Ishikawa (cell line): ENCODE data around the gene ARID3B.

Source experiments
- CEBPB ChIP-seq: IDR thresholded peaks from 2 replicates; pipeline ENCODE4 v1.6.1; 2012
- CREB1 ChIP-seq: IDR thresholded peaks from 2 replicates; pipeline ENCODE4 v1.6.1; 2012; ENCODE audit warnings: low read depth
- EGR1 ChIP-seq: IDR thresholded peaks from 2 replicates; pipeline ENCODE4 v1.6.1; 2012
- EP300 ChIP-seq: IDR thresholded peaks from 2 replicates; pipeline ENCODE4 v1.6.1; 2012; ENCODE audit warnings: borderline replicate concordance
- FOXM1 ChIP-seq: IDR thresholded peaks from 2 replicates; pipeline ENCODE4 v1.6.1; 2012; ENCODE audit warnings: low read depth, borderline replicate concordance
- NFIC ChIP-seq: IDR thresholded peaks from 2 replicates; pipeline ENCODE4 v1.6.1; 2012
- RAD21 ChIP-seq: IDR thresholded peaks from 2 replicates; pipeline ENCODE4 v1.6.1; 2012; ENCODE audit warnings: low read depth
- TAF1 ChIP-seq: IDR thresholded peaks from 2 replicates; pipeline ENCODE4 v1.6.1; 2012; ENCODE audit warnings: low read depth, mild to moderate bottlenecking
- TCF12 ChIP-seq: IDR thresholded peaks from 2 replicates; pipeline ENCODE4 v1.6.1; 2012; ENCODE audit warnings: low read depth
- TEAD4 ChIP-seq: IDR thresholded peaks from 2 replicates; pipeline ENCODE4 v1.6.1; 2012
- YY1 ChIP-seq: IDR thresholded peaks from 2 replicates; pipeline ENCODE4 v1.6.1; 2012; ENCODE audit warnings: low read depth
- ZBTB7A ChIP-seq: IDR thresholded peaks from 2 replicates; pipeline ENCODE4 v1.6.1; 2012; ENCODE audit warnings: low read depth
- TF ChIP-seq, protein P1 (sequence below): IDR thresholded peaks from 2 replicates; pipeline ENCODE4 v1.6.1; 2012
- TF ChIP-seq, protein P2 (sequence below): IDR thresholded peaks from 2 replicates; pipeline ENCODE4 v1.6.1; 2012
- TF ChIP-seq, protein P3 (sequence below): IDR thresholded peaks from 2 replicates; pipeline ENCODE4 v1.6.1; 2012; ENCODE audit warnings: low read depth, mild to moderate bottlenecking

Gene ARID3B

DNA sequence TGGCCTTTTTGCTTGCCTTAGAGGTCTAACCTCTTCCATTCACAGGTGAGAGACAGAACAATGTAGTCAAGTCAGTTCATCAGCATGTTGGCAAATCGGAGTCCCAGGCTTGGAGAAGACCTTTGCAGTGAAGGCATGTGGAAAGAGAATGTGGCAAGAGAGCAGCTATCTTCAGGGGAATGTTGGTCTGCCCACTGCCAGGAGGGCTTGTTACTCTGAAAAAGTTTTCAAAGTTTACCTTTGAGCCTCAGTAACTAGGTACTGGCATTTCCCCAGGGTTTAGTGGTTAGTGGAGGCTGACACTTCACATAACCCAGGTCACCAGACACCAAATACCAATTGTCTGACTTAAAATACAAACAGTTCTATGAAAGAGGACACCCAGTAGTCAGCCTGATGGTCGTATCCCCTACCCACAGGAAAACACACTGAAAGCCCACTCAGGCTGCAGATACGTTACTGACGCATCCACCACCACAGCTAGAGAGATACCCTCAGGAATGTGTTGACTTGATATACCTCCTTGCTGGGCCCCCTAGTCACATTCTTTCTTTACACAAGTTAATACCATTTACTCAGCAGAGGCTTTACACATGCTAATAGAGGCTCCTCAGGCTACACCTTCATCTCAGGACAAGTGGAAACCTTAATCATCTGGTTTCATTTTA is 9.7 kb upstream of the ARID3B start:
- no peak for TF ChIP-seq RAD21
- TF ChIP-seq NFIC: no peak
- no peak for TF ChIP-seq EGR1
- no peak for TF ChIP-seq FOXM1
- no peak for TF ChIP-seq CREB1
- no peak for TF ChIP-seq EP300
- no peak for TF ChIP-seq TEAD4
- no peak for TF ChIP-seq CEBPB
- TF ChIP-seq TCF12: no peak
- TF ChIP-seq, protein P1, sequence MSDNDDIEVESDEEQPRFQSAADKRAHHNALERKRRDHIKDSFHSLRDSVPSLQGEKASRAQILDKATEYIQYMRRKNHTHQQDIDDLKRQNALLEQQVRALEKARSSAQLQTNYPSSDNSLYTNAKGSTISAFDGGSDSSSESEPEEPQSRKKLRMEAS: no peak
- TF ChIP-seq, protein P2, sequence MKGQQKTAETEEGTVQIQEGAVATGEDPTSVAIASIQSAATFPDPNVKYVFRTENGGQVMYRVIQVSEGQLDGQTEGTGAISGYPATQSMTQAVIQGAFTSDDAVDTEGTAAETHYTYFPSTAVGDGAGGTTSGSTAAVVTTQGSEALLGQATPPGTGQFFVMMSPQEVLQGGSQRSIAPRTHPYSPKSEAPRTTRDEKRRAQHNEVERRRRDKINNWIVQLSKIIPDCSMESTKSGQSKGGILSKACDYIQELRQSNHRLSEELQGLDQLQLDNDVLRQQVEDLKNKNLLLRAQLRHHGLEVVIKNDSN: no peak
- no peak for TF ChIP-seq ZBTB7A
- TF ChIP-seq TAF1: no peak
- TF ChIP-seq, protein P3, sequence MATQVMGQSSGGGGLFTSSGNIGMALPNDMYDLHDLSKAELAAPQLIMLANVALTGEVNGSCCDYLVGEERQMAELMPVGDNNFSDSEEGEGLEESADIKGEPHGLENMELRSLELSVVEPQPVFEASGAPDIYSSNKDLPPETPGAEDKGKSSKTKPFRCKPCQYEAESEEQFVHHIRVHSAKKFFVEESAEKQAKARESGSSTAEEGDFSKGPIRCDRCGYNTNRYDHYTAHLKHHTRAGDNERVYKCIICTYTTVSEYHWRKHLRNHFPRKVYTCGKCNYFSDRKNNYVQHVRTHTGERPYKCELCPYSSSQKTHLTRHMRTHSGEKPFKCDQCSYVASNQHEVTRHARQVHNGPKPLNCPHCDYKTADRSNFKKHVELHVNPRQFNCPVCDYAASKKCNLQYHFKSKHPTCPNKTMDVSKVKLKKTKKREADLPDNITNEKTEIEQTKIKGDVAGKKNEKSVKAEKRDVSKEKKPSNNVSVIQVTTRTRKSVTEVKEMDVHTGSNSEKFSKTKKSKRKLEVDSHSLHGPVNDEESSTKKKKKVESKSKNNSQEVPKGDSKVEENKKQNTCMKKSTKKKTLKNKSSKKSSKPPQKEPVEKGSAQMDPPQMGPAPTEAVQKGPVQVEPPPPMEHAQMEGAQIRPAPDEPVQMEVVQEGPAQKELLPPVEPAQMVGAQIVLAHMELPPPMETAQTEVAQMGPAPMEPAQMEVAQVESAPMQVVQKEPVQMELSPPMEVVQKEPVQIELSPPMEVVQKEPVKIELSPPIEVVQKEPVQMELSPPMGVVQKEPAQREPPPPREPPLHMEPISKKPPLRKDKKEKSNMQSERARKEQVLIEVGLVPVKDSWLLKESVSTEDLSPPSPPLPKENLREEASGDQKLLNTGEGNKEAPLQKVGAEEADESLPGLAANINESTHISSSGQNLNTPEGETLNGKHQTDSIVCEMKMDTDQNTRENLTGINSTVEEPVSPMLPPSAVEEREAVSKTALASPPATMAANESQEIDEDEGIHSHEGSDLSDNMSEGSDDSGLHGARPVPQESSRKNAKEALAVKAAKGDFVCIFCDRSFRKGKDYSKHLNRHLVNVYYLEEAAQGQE: no peak
- no peak for TF ChIP-seq YY1

DNA sequence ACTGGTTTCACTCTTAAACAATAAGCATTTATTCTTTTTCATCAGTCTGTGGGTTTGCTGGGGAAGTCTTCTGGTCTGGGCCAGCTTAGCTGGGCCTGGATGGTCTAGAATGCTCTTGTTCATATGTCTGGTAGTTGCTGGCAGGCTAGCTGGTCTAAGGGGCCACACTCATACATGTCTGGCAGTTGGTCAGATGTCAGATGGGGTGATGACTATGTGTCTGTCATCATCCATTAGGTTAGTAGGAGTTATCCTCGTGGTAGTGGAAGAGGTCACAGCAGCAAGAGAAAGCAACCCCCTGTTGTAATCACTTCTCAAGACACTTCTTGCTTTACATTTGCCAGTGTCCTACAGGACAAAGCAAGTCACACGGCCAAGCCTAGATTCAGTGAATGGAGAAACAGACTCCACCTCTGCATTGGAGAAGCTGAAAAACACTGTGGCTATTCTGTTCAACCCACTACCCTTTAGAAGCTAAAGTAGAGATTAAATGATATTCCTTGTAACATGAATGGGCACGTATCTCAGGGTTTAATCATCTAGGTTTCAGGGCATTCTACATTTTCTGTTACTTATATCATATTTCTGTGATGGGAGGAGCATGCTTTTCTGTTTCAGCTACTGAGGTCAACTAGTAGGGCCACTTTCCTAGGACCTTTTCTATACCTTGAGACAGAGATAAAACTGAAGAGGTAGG is 5.5 kb upstream of the ARID3B start:
- TF ChIP-seq NFIC (no peak), TEAD4 (no peak), TAF1 (no peak)
- TF ChIP-seq, protein P2: no peak

DNA sequence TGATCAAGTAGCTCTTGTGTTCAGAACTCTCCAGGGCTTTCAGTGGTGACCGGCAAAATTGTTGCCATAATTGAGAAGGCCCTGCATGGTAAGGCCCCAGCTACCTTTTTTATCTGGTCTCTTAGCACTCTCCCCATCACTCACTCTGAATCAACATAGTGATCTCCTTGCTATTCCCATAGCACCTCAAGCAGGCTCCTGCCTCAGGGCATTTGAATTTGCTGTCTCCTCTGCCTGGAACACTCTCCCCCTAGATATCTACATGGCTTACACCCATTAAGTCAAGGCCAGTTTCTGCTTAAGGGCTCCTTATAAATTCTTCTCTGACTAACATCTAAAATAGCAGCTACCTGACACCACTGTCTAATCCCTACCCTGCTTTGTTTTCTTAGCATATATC is 3.3 kb upstream of the ARID3B start:
- TF ChIP-seq, protein P1: no peak
- TF ChIP-seq NFIC (no peak), RAD21 (no peak), EGR1 (no peak), EP300 (no peak), TCF12 (no peak), CEBPB (no peak), TEAD4 (no peak), TAF1 (no peak)
- TF ChIP-seq, protein P3: no peak
- TF ChIP-seq, protein P2: no peak

DNA sequence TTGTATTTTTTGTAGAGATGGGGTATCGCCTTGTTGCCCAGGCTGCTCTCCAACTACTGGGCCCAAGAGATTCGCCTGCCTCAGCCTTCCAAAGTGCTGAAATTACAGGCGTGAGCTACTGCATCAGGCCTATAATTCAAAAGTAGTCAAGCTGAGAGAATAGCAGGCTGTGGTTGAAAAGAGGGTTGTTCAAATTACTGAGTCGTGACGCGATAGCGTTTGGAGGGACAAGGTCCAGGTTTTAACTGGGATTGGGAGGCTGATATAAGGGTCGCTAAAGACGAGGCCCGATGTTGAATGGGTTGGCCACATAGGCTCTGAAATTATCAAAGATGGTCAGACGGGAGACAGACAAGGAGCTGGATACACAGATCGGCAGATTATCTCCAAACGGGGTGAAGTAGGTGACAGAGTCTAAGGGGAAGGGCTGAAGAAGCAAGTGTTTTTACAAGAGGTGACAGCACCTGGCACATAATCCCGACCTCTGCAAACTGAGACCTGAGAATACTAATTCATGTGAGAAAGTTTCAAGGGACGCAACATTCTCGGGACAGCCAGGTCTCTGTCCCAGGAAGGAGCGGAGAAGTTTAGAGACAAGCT is 759 bp upstream of the ARID3B start:
- TF ChIP-seq, protein P1: no peak
- TF ChIP-seq, protein P3: 0 out of 2 replicates have a peak, but pooled peaks have one; percentile 19
